Body of pancreas (tissue), 4 donors: ENCODE data around the gene RCCD1. TPM values are rescaled to one million over a fixed set of nuclear protein-coding genes. Genes with fewer than 3 reads are reported as not detected.

Experiments
- ATAC-seq: fragments of 150-250 bp; one replicate; pipeline ENCODE4 v1.9.1; 2016
- DNase-seq, 4 donors: peaks; one replicate each; pipeline ENCODE4 v3.0.0-alpha.2; 2019
- H3K27ac ChIP-seq, 4 donors: fragments of 200-600 bp; sonication (generic); 1 replicate in 3 of 4; 2 replicates in 1 of 4; pipeline versions ENCODE4 v1.5.1 to v1.6.1; 2016 to 2019; ENCODE audit warnings: mild to moderate bottlenecking in 1 of 4, mixed read lengths in 1 of 4, moderate library complexity in 1 of 4
- H3K27me3 ChIP-seq, 2 donors: fragments of 200-600 bp; sonication (generic); one replicate each; pipeline ENCODE4 v1.6.0; 2016; ENCODE audit warnings: mild to moderate bottlenecking in 1 of 2
- H3K36me3 ChIP-seq, 2 donors: fragments of 200-600 bp; sonication (generic); replicated peaks in 1 of 2; 2 replicates each; pipeline ENCODE4 v1.5.1; 2016; ENCODE audit warnings: low read depth in 2 of 2; ENCODE audit not compliant: insufficient read depth in 1 of 2
- H3K4me1 ChIP-seq: fragments of 200-600 bp; sonication (generic); one replicate; pipeline ENCODE4 v1.6.0; 2016
- H3K4me3 ChIP-seq, 2 donors: fragments of 200-600 bp; sonication (generic); 1 replicate in 1 of 2; 2 replicates in 1 of 2; pipeline ENCODE4 v1.5.1; 2016 to 2019
- H3K9me3 ChIP-seq, 3 donors: fragments of 200-600 bp; sonication (generic); 1 replicate in 2 of 3; 2 replicates in 1 of 3; pipeline ENCODE4 v1.5.1; 2016
- CTCF ChIP-seq, 7 experiments: fragments of 450-650 bp in 4 of 7; fragments of 200-600 bp in 3 of 7; sonication (generic) in 3 of 7; IDR thresholded peaks; one replicate each; pipeline ENCODE4 v1.5.1; 2016 to 2019; ENCODE audit warnings: antibody characterized with exemption in 7 of 7
- POLR2A ChIP-seq, 3 donors: fragments of 450-650 bp; IDR thresholded peaks; one replicate each; pipeline ENCODE4 v1.6.1; 2016; ENCODE audit warnings: antibody characterized with exemption in 3 of 3, mild to moderate bottlenecking in 2 of 3
- WGBS, 2 donors: methylation state at CpG; one replicate each; pipeline ENCODE4 v1.1.5; 2017; 5-methylcytosine and 5-hydroxymethylcytosine counted together
- intact Hi-C: fragments of 100-400 bp; cut with DNase I; formaldehyde crosslinking; loops from one replicate; pipeline ENCODE4 v1.15.1; 2023
- total RNA-seq, 2 donors: library from RNA; depleted of rRNA; stranded (reverse); fragments of >200 nt; gene quantifications; one replicate each; pipeline ENCODE4 v1.1.0, GENCODE V29; 2016

Gene RCCD1
- total RNA-seq, 2 donors from 2014 or later: 13.7 to 21.4 TPM

GRCh38 chr15:90962021-90962420, 7.3 kb downstream of the RCCD1 start:
- intact Hi-C loops: loop anchor here (5.0 kb wide), 1 partner anchor 75 kb away; no protein-coding TSS in a partner anchor
- H3K9me3 ChIP-seq: no peaks in the 10 kb centered on the region
- 71 to 72% methylated on average over 4 of the region's 4 CpGs for WGBS, 2 donors

GRCh38 chr15:90966262-90966661, 11.6 kb downstream of the RCCD1 start:
- Histone ChIP-seq H3K4me1 (no peaks in the 10 kb centered on the region), H3K4me3 (no peak overlapping the region), H3K9me3 (no peaks in the 10 kb centered on the region), H3K27ac (no peak overlapping the region), H3K36me3 (peaks cover 0 to 6% of the 10 kb centered on the region in 2 donors), H3K27me3 (no peaks in the 10 kb centered on the region)
- ATAC-seq (no peak), DNase-seq (no peak)
- intact Hi-C loops: no loop called here
- 81 to 92% methylated on average over 9 of the region's 9 CpGs for WGBS, 2 donors
- no peak for TF ChIP-seq POLR2A (IDR thresholded peaks at IDR 0.05)
- TF ChIP-seq CTCF (IDR thresholded peaks at IDR 0.05): no peak

More at GRCh38 chr15:90962021-90962420, 7.3 kb downstream of the RCCD1 start:
- DNase-seq: no peak
- ATAC-seq: no peak
- H3K4me1 ChIP-seq: peaks cover 12% of the 10 kb centered on the region
- no peak overlapping the region for H3K27ac ChIP-seq
- no peak overlapping the region for H3K4me3 ChIP-seq
- peaks cover 0 to 6% of the 10 kb centered on the region in 2 donors for H3K36me3 ChIP-seq
- TF ChIP-seq POLR2A (IDR thresholded peaks at IDR 0.05): no peak
- TF ChIP-seq CTCF (IDR thresholded peaks at IDR 0.05): no peak
- no peaks in the 10 kb centered on the region for H3K27me3 ChIP-seq

- H3K4me3 ChIP-seq: no peak overlapping the region
- 95 to 96% methylated on average over 5 of the region's 5 CpGs for WGBS, 2 donors
- no peaks in the 10 kb centered on the region for H3K4me1 ChIP-seq
- TF ChIP-seq CTCF (IDR thresholded peaks at IDR 0.05) (no peak), POLR2A (IDR thresholded peaks at IDR 0.05) (no peak)
- intact Hi-C loops: no loop called here
- H3K27me3 ChIP-seq: no peaks in the 10 kb centered on the region
- H3K36me3 ChIP-seq: peaks cover 0 to 3% of the 10 kb centered on the region in 2 donors
- DNase-seq: no peak
- H3K27ac ChIP-seq: no peak overlapping the region
- no peak for ATAC-seq
- H3K9me3 ChIP-seq: no peaks in the 10 kb centered on the region
These were observed 12.5 kb downstream of the RCCD1 start for GRCh38 chr15:90967206-90967605.

- Histone ChIP-seq H3K9me3 (no peaks in the 10 kb centered on the region), H3K27me3 (no peaks in the 10 kb centered on the region), H3K4me1 (no peaks in the 10 kb centered on the region), H3K27ac (no peak overlapping the region), H3K4me3 (no peak overlapping the region), H3K36me3 (peaks cover 0 to 3% of the 10 kb centered on the region in 2 donors)
- WGBS, 2 donors: 91 to 100% methylated on average over 1 of the region's 1 CpG
- TF ChIP-seq POLR2A (IDR thresholded peaks at IDR 0.05): no peak
- no peak for TF ChIP-seq CTCF (IDR thresholded peaks at IDR 0.05)
- DNase-seq (no peak), ATAC-seq (no peak)
- intact Hi-C loops: no loop called here
These were observed 13.8 kb downstream of the RCCD1 start for GRCh38 chr15:90968434-90968833.

GRCh38 chr15:90970274-90970673, 15.6 kb downstream of the RCCD1 start:
- peaks cover 0 to 3% of the 10 kb centered on the region in 2 donors for H3K36me3 ChIP-seq
- no peaks in the 10 kb centered on the region for H3K27me3 ChIP-seq
- no peaks in the 10 kb centered on the region for H3K4me1 ChIP-seq
- no peak overlapping the region for H3K4me3 ChIP-seq
- ATAC-seq (no peak), DNase-seq (no peak)
- H3K27ac ChIP-seq: no peak overlapping the region
- H3K9me3 ChIP-seq: no peaks in the 10 kb centered on the region
- intact Hi-C loops: no loop called here
- WGBS, 2 donors: 87 to 90% methylated on average over 7 of the region's 7 CpGs
- TF ChIP-seq CTCF (IDR thresholded peaks at IDR 0.05): no peak
